HG02970 (cell line): ENCODE data around the gene CD300LF.

Source experiments
- ATAC-seq: cut with Tn5 transposase; IDR thresholded peaks from one replicate; pipeline ENCODE4 v1.9.1; 2021; ENCODE audit warnings: mild to moderate bottlenecking, moderate library complexity, moderate number of reproducible peaks; ENCODE audit not compliant: unreplicated experiment, low FRiP score

CD300LF gene

DNA sequence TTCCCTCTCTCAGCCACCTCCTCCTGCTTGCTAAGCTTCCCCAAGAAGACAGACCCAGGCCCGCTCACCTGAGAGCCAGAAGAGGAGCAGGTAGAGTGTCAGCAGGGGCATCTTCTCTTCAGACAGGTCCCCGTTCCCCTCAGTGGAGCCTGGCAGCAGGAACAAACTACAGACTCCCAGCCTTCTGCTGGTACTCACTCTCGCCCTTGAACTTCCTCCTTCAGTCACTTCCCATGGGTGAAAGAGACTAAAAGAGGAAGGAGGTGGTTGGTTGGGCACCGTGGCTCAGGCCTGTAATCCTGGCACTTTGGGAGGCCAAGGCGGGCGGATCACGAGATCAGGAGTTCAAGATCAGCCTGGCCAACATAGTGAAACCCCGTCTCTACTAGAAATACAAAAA lies at the start of gene CD300LF:
Gene CD300LF, minus strand, starts transcription at position 168 of the 400 bp plus-strand sequence. Its CDS starts 57 bp downstream, at position 111.
- no peak for ATAC-seq

- no peak for ATAC-seq
These were observed 49.2 kb upstream of the CD300LF start for GRCh38 chr17:74761931-74762330.

DNA sequence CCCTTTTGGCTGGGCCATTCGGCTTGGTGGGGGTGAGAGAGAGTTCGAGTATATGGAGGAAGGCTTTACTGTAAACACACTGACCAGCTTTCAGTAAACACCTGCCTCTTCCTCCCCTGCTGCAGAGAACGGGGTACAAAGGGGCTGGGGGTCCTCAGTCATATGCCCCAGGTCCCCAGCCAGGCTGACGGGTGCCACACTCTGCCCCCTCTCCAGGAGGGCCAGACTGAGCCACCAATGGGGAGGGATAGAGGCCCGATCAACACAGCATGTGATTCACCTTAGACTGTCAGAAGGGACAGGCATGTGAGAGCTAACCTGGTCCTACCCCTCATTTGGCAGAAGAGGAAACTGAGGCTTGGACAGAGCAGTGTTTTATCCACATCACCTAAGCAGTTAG lies 48.7 kb upstream of the CD300LF start:
- ATAC-seq: no peak

DNA sequence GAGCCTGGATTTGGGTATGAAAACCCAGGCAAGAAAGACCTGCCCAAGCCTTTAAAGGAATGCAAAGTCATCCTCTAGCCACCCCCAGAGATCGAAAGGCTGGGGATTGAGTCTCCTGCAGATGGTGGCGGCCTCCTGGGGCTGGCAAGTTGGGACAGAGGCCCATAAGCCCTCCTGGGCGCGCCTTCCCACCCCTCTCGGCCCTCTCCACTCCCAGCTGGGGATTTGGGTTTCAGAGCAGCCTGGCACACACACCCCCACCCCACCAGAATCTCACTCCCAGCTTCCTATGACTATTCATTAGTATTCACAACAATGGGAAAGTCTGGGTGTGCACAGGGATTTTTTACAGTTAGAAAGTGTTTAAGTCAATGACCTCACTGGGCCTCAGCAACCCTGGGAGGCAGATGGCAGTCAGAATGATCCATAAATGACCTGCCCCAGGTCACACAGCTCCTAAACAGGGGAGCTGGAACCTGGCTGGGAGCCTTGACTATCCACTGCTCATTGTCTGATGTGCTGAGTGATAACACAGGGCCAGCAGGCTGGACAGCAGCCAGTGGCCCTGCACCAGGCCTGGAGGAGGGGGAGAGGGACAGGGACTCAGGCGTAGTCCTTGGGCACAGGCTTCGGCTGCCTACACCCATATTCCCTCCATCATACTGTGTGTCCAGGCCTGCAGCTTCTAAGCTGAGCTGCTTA lies 47.8 kb upstream of the CD300LF start:
- no peak for ATAC-seq

DNA sequence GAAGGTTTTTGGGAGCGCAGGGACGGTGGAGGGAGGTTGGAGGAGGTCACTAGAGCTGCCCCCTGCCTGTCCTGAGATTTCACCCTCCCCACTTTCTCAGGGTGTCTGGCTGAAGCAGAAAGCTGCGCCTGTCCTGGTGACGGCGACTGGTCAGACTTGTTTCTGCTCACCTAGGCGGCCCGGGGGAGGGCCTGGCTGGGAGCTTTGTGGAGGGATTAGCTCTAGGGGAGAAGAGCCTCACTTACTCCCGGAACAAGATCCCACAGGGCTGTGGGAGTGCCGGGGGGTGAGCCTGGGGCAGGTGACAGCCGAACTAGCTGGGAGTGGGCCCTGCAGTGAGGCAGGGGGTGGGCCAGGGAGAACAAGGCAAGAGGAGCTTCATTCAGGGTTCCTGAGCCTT lies 47.2 kb upstream of the CD300LF start:
- no peak for ATAC-seq

DNA sequence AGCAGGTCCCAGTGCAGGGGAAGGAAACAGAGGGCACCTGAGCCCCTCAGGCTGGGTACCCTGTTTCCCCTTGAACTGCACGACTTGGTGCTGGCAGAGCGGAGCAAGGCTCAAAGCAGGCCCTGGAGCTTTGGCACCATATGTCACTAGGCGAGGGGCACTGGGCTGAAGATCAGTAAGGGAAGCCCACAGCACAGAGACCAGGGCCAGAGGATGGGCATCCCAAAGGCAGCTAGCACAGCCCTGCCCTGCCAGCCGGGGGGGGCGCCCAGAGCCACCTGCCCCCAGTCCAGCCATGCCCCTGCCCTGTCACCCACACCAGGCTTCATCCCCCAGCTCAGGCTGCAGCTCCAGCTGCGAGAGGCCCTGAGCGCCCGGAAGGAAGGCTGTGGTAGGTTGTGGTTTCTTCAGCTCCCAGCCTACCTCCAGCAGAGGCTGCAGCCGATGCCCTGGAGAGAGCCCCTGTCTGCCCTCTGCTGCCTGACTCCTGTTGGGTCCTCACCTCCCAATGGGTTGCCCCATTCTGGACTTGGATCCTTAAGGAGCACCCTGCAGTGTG lies 46.6 kb upstream of the CD300LF start:
- ATAC-seq: no peak

DNA sequence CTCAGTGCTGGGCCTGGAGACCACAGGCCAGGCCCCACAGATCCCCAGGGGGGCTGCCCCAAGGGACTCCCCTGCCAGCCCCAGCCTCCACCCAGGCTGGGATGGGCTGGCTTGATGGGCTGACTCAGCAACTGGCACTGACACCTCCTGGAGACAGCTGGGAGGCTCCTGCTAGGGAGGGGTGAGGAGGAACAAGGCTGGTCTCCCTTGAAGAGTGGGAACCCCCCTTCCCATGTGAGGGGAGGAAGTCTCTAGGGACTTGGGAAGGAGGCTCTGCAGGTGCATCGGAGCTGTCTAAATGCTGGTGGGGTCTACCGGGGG lies 46.1 kb upstream of the CD300LF start:
- no peak for ATAC-seq

GRCh38 chr17:74757931-74758847 lies 45.5 kb upstream of the CD300LF start:
- no peak for ATAC-seq

- no peak for ATAC-seq
These were observed 44.8 kb upstream of the CD300LF start for GRCh38 chr17:74757502-74757901.

DNA sequence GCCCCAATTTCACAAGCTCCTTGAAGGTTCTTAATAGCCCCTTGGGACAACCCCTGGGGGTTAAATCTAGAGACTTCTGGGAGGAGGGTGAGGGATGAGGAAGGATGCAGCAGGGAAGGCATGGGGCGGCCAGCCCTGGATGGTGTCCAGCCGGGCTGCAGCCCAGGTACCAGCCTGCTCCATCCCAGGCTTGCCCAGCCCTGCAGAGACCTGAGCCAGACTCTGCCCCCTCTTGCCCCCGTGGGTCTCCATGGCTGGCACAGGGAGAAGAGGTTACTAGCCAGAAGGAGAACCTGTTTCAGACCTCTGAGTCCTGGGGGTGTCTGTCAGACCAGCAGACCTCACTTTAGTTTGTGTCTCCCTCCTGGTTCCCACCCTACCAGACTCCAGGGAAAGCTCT lies 44.2 kb upstream of the CD300LF start:
- no peak for ATAC-seq

DNA sequence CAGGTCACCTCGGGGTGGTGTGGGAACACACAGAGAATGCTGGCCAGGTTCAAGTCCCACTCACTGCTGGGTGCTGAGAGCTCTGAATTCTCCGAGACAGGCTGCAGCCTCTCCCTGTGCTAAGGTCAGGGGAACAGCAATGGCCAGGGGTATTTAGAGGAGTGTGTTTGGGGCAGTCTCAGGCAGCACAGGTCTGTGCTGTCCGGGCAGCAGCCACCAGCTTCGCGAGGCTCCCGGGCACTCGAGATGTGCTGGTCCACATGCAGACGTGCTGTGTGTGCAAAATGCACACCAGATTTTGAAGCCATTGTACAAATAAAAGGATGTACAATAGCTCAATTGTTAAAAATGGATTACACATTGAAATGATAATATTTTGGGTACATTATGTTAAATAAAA lies 42.8 kb upstream of the CD300LF start:
- no peak for ATAC-seq

DNA sequence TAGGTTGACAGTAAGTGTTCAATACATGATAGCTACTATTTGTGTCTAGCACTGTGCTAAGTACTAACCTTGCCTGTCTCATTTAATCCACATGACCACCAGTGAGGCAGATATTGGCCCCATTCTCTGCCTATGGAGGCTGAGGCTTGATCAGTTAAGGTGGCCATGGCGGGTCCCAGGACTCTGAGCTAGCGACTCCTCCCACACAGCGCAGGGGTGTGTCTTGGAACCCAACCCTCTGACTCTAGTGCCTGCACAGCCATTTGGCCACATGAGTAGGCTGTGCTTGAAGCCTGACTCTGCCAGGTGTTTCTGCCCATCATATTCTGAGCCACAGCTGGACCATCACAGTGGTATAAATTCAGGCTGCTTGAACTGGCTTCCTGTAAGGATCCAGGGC lies 42.1 kb upstream of the CD300LF start:
- no peak for ATAC-seq

DNA sequence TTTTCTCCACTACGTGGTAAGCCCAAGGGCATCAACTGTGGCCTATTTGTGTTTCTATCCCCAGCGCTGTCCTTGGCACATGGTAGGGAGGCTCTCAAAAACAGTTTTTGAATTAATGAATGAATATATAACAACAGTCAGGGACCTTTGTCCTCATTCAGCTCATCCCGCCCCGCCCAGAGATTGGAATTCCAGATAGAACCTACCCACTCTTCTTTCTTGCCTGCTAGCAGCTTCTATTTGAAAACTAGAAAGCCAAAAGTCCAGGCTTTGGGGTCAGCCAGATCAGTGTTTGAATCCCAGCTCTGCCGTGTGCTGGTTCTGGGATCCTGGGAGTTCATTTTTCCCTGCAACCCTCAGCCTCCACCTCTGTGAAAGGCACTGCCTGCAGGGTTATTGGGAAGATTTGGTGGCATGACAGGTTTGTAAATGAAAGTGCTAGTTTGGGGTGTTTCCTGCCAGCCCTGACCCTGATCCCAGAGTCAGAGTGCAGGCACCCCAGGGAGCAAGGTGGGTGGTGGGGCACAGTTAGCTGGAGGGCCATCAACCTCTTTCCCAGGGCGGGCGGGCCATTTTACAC lies 40.2 kb upstream of the CD300LF start:
- ATAC-seq: no peak

GRCh38 chr17:74752415-74752814 lies 39.7 kb upstream of the CD300LF start:
- no peak for ATAC-seq

DNA sequence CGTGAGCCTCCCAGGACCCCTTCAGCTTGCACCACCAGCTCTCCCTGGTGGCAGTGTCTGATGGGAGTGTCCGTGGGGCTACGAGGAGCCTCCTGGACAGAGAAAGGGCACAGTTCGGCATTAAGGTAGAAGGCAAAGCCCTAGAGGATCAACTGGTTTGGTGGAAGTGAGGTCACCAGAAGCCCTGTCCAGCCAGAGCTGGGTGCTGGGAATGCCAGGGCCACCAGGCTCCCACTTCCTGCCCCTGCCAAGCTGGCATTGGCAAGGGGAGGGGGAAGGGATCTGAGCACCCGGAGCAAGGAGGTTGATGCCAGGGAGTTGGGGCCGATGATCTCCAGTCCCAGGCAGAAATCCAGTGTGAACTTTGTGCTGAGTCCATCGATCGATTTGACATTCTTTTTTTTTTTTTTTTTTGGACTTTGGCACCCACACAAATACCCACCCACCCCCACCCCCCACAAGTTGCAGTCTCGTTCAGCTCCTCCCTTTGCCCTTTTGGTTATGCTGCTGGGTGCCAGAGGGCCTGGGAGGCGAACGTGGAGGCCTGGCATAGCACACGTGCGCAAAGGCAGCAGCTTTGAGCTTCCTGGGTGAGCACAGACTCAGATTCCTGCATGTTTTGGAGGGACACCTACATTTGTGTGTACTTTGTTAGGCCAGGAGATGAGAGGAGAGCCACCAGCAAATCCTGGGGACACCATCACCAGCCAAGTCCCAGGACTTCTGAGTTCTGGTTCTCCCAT lies 37.8 kb upstream of the CD300LF start:
- no peak for ATAC-seq

- no peak for ATAC-seq
These were observed 37.3 kb upstream of the CD300LF start for GRCh38 chr17:74750039-74750326.

DNA sequence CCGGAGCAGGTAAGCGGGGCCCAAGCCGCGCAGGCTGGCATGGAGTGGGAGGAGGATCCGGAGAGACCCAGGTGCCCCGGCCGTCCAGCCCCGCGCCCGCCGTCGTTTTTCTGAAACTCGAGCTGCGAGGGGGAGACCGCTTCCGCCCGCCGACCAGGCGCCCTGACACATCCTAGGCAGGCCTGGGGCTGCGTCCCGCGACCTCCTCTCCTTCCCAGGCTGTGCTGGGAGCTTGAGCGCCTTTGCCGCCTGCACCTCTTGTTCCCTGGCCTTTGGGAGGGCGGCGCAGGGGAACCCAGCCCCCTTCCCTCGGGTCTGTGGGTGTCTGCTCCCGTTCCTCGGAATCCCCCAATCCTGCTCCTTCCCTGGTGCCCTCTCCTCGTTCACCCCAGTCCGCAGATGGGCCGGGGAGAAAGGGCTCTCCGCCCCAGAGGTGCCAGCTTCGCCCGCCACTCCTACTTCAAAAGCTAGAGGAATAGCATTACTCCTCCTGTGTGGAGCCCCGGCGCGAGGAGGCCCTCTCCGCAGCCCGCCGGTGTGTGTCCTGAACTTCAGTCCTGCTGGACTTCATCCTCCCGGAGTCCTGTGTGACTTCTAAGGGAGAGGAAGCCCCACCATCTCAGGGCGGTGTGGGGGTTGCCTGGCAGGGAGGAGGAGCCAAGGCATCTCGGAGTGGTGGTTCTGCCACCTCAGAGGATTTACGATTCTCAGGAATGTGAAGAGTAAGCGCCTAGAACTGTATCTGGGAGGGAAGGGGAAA lies 36.7 kb upstream of the CD300LF start:
- ATAC-seq: no peak

DNA sequence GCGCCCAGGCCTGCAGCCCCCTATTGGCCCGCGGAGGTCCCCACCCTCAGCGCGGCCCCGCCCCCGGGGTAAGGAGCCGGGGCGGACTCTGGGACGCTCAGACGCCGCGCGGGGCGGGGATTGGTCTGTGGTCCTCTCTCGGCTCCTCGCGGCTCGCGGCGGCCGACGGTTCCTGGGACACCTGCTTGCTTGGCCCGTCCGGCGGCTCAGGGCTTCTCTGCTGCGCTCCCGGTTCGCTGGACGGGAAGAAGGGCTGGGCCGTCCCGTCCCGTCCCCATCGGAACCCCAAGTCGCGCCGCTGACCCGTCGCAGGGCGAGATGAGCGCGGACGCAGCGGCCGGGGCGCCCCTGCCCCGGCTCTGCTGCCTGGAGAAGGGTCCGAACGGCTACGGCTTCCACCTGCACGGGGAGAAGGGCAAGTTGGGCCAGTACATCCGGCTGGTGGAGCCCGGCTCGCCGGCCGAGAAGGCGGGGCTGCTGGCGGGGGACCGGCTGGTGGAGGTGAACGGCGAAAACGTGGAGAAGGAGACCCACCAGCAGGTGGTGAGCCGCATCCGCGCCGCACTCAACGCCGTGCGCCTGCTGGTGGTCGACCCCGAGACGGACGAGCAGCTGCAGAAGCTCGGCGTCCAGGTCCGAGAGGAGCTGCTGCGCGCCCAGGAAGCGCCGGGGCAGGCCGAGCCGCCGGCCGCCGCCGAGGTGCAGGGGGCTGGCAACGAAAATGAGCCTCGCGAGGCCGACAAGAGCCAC lies 36.0 kb upstream of the CD300LF start, which contains the start of gene NHERF1:
Gene NHERF1, plus strand, starts transcription at position 100 of the 750 bp plus-strand sequence. Its CDS starts 219 bp downstream, at position 319.
- ATAC-seq: peak; percentile 86

- ATAC-seq: no peak
These were observed 35.5 kb upstream of the CD300LF start for GRCh38 chr17:74748279-74748528.
